ENCODE data around the gene FXN. TPM values are rescaled to one million over a fixed set of nuclear protein-coding genes. Genes with fewer than 3 reads are reported as not detected.

FXN gene
- total RNA-seq, 1 experiment from 2014 or later, result 15.5 TPM

DNA sequence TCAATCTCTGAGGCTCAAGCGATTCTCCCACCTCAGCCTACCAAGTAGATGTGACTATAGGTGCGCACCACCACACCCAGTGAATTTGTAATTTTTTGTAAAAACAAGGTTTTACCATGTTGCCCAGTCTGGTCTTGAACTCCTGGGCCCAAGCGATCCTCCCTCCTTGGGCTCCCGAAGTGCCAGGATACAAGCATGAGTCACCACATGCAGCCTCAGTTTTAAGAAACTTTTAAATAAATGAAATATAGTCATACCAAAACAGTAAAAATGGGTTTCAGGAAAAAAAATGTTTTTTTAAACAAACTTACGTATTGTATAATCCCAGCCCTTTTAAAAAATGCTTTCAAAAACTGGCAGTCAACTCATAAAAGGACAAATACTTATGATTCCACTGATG lies 26.6 kb downstream of the FXN start:
- DNase-seq (ENCODE audit: extremely low read depth, low read depth), result no peak

- DNase-seq (ENCODE audit: extremely low read depth, low read depth), result no peak
Measured at GRCh38 chr9:69063839-69064238, 28.3 kb downstream of the FXN start.

DNA sequence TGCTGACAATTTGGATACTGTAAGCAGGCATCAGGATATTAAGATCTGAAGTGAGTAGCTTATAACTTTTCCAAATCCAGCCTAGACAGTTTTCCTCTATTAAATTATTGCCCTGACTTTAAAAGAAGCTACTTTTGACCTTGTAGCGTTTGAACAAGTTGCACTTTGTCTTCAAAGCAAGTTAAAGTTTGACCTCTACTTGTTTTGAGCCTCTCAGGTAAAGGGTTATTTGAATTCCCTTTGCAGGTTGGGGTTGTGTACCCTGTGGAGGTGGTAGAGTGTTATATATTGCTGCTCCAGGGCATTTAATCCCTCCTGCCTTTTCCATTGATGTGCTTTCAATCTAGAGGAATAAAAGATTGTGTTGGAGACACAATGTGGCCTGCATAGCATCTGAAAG lies 30.1 kb downstream of the FXN start:
- no peak for DNase-seq (ENCODE audit: extremely low read depth, low read depth)

DNA sequence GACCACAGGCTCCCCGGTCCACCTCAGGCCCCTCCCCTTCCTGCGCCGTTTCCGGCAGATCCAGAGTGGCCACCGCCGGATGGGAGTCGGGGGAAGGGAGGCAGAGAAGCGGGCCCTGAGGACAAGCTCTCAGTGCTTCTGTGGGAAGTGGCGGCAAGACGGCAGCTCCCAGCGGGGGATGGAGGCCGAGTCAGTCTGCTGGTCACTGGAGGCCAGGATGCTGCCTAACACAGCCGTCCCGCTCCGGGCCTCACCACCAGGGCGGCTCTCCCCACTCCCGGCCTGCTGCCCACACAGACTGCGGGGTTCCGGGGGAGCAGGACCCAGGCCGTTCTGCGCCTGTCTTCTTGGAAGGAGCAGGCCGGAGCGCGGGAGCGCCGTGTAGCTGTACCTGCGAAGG lies 31.4 kb downstream of the FXN start:
- DNase-seq (ENCODE audit: extremely low read depth, low read depth), result no peak

DNA sequence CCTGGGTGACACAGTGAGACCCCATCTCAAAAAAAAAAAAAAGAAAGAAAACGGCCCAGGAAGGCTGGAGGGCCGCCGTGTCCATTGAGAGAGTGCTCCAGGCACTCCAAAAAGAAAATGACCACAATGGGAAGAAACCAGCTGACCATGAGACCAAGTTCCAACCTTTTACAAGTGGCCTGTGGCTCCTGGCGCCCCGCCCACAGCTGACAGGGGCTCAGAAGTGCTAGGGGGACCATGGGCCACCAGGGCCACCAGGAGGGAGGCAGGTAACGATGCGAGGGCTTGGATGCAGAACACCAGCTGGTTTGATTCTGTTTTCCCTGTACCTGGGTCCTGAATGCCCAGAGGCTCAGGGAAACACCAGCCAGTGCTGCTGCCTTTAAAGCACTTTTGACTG lies 34.6 kb downstream of the FXN start:
- no peak for DNase-seq (ENCODE audit: extremely low read depth, low read depth)

DNA sequence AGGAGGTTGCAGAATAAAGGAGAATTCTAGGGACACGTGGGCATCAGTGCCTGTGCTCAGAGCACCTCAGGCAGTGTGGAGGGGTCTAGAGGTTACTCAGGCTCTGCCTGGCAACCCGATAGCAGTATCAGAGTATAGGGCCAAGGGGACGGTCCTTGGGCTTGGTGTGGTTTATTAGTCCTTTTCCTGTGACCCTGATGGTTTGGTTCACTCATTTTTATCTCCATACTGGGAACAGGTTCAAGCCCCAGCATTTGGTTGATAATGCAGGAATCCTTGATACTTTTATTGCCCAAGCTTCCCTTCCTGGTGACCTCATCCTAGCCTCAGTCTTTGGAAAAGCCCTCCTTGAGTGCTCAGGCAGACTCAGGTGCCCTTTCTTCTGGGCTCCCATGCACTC lies 35.5 kb downstream of the FXN start:
- DNase-seq (ENCODE audit: extremely low read depth, low read depth), result no peak

DNA sequence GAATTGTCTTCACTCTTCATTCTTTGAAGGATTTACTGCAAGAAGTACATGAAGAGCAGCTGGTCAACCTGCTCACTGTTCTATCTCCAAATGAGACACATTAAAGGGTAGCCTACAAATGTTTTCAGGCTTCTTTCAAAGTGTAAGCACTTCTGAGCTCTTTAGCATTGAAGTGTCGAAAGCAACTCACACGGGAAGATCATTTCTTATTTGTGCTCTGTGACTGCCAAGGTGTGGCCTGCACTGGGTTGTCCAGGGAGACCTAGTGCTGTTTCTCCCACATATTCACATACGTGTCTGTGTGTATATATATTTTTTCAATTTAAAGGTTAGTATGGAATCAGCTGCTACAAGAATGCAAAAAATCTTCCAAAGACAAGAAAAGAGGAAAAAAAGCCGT lies 37.6 kb downstream of the FXN start:
- DNase-seq (ENCODE audit: extremely low read depth, low read depth), result no peak

DNA sequence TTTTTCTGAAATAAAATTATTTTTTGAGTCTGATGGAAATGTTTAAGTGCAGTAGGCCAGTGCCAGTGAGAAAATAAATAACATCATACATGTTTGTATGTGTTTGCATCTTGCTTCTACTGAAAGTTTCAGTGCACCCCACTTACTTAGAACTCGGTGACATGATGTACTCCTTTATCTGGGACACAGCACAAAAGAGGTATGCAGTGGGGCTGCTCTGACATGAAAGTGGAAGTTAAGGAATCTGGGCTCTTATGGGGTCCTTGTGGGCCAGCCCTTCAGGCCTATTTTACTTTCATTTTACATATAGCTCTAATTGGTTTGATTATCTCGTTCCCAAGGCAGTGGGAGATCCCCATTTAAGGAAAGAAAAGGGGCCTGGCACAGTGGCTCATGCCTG lies 39.2 kb downstream of the FXN start:
- no peak for DNase-seq (ENCODE audit: extremely low read depth, low read depth)

GRCh38 chr9:69076550-69076949 lies 41.0 kb downstream of the FXN start:
- no peak for DNase-seq (ENCODE audit: extremely low read depth, low read depth)

DNA sequence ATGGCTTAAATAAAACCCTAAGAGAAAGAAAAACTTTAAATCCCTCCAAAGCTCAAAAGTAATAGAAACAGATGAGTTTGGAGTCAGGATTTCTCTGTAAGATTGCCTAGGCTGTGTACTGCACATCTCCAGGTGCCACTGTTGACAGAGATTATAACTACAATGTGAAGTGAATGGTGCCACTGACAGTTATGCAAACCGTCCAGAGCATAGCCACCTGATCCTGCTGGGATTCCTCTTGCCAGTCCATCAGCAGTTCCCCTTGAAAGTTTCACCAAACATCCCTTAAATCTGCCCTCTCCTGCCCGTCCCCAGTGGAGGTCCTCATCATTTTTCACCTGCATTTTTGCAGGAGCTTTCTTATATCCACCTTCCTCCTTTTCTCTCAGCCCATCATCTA lies 42.5 kb downstream of the FXN start:
- DNase-seq (ENCODE audit: extremely low read depth, low read depth), result no peak

- no peak for DNase-seq (ENCODE audit: extremely low read depth, low read depth)
Measured at GRCh38 chr9:69078581-69078980, 43.0 kb downstream of the FXN start.

GRCh38 chr9:69079186-69079585 lies 43.6 kb downstream of the FXN start:
- DNase-seq (ENCODE audit: extremely low read depth, low read depth), result no peak

DNA sequence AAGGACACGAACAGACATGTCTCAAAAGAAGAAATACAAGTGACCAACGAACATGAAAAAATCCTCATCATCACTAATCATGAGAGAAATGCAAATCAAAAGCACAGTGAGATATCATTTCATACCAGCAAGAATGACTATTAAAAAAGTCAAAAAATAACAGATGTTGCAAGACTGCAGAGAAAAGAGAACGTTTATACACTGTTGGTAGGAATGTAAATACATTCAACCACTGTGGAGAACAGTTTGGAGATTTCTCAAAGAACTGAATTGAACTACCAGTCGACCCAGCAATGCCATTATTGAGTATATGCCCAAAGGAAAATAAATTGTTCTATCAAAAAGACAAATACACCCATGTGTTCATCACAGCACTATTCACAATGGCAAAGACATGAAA lies 45.7 kb downstream of the FXN start:
- no peak for DNase-seq (ENCODE audit: extremely low read depth, low read depth)

DNA sequence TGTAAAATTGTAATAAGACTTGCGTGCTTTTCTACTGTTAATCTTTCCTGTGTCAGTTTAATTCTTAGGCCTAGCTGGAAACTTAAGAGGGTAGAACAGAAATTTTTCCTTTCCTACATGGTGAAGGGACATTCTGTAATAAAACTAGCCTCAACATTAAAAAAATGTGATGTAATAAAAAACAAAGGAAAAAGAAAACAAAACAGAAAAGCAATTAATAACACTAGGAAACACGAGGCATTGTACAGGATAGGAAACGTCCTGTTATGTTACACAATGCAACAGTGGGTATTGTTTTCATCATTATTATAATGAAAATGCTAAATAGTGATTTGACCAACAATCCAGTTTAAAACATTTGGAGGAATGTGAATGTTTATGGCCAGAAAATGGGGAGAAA lies 47.8 kb downstream of the FXN start:
- no peak for DNase-seq (ENCODE audit: extremely low read depth, low read depth)

- no peak for DNase-seq (ENCODE audit: extremely low read depth, low read depth)
Measured at GRCh38 chr9:69085569-69086283, 50.2 kb downstream of the FXN start.

DNA sequence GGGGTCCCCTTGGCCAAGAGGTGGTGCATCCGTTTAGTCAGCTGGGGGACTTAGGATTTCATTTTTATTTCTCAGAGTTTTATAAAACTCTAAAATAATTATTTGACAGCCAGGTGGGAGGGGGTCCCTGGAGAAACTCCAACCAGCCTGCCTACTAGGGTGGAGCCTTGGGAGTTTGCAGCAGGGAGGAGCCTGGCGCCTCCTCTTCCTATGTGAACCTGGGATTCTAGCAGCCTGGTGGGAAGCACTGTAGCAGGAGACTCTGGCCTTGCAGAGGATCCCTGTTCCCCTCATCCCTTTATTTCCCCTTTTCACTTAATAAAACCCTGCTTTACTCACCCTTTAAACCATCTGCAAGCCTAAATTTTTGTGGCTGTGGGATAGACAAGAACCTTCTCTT lies 50.8 kb downstream of the FXN start:
- no peak for DNase-seq (ENCODE audit: extremely low read depth, low read depth)

DNA sequence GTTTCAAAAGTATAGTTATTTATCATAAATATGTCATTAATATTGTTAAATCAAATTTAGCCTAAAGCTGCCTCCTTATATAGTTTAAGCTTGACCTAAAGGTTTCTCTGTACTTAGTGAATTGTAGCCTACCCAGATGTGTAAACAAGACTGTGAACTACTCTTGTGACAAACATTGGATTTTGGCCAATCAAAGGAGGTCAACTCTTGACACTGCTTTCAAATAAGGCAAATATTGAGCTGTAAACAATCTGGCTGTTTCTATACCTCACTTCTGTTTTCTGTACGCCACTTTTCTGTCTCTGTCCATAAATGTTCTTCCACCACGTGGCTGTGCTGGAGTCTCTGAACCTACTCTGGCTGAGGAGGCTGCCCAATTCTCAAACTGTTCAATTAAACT lies 51.2 kb downstream of the FXN start:
- DNase-seq (ENCODE audit: extremely low read depth, low read depth), result no peak

- DNase-seq (ENCODE audit: extremely low read depth, low read depth), result no peak
Measured at GRCh38 chr9:69089082-69089481, 53.5 kb downstream of the FXN start.

- no peak for DNase-seq (ENCODE audit: extremely low read depth, low read depth)
Measured at GRCh38 chr9:69089491-69089890, 53.9 kb downstream of the FXN start.

GRCh38 chr9:69090140-69090750 lies 54.7 kb downstream of the FXN start:
- DNase-seq (ENCODE audit: extremely low read depth, low read depth), result no peak

- no peak for DNase-seq (ENCODE audit: extremely low read depth, low read depth)
Measured at GRCh38 chr9:69090946-69091345, 55.4 kb downstream of the FXN start.

DNA sequence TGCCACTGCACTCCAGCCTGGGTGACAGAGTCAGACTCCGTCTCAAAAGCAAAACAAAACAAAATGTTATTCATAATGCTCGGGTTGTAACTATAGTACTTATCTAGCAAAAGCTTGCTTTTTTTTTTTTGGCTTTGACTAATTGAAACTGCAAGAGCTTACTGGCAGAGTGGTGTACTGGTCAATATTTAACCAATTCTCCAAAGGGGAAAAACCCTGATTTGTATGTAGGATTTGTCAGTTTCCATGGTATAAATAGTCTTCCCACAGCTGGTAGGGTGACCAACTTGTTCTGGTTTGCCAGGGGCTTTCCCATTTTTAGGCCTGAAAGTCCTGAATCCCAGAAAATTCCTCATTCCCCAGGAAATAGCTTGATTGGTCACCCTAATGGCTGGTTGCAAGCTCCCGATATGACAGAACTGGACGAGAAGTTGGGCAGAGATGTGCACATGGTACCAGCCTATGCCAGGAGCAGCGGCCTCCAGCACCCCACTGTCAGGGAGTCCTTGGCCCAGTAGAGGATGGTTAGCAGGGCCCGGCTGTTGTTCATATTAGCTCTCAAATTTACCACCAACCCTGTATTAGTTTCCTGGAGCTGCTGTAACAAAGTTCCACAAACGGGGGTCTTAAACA lies 58.0 kb downstream of the FXN start:
- no peak for DNase-seq (ENCODE audit: extremely low read depth, low read depth)
